ENCODE data around the gene LAMB3. TPM values are rescaled to one million over a fixed set of nuclear protein-coding genes. Genes with fewer than 3 reads are reported as not detected.

The LAMB3 gene
- total RNA-seq, 6 experiments from 2014 or later, result 8.0 to 10.3 (median 9.8) TPM

- Mint-ChIP-seq H3K4me3 (no peak overlapping the region), H3K9me3 (peaks cover 3% of the 10 kb centered on the region; the same call in 1 of the 2 replicates), H3K27me3 (ENCODE audit: insufficient read depth) (peaks cover 9% of the 10 kb centered on the region), H3K27ac (no peak overlapping the region), H3K36me3 (ENCODE audit: low read depth) (peaks cover 5% of the 10 kb centered on the region; the same call in 1 of the 2 replicates), H3K4me1 (ENCODE audit: low read depth) (peaks cover 33% of the 10 kb centered on the region)
- no peak for TF ChIP-seq CTCF (IDR thresholded peaks at IDR 0.05)
- no peak for DNase-seq
Measured at GRCh38 chr1:209672705-209673630, 20.7 kb upstream of the LAMB3 start.

GRCh38 chr1:209670441-209671082 is 18.3 kb upstream of the LAMB3 start:
- Mint-ChIP-seq H3K9me3 (peaks cover 3% of the 10 kb centered on the region; the same call in 1 of the 2 replicates), H3K27me3 (ENCODE audit: insufficient read depth) (peaks cover 3% of the 10 kb centered on the region), H3K4me1 (ENCODE audit: low read depth) (peaks cover 25% of the 10 kb centered on the region), H3K36me3 (ENCODE audit: low read depth) (peaks cover 5% of the 10 kb centered on the region; the same call in 1 of the 2 replicates), H3K27ac (no peak overlapping the region), H3K4me3 (no peak overlapping the region)
- no peak for DNase-seq
- TF ChIP-seq CTCF (IDR thresholded peaks at IDR 0.05), result no peak

GRCh38 chr1:209667708-209668107 is 15.5 kb upstream of the LAMB3 start:
- Mint-ChIP-seq H3K27ac (no peak overlapping the region), H3K9me3 (peaks cover 3% of the 10 kb centered on the region; the same call in 1 of the 2 replicates), H3K27me3 (ENCODE audit: insufficient read depth) (peaks cover 2% of the 10 kb centered on the region), H3K4me1 (ENCODE audit: low read depth) (peaks cover 8% of the 10 kb centered on the region), H3K36me3 (ENCODE audit: low read depth) (peaks cover 5% of the 10 kb centered on the region; the same call in 1 of the 2 replicates), H3K4me3 (no peak overlapping the region)
- TF ChIP-seq CTCF (IDR thresholded peaks at IDR 0.05), result no peak
- no peak for DNase-seq

GRCh38 chr1:209667103-209667502 is 14.9 kb upstream of the LAMB3 start:
- peaks cover 5% of the 10 kb centered on the region; the same call in 1 of the 2 replicates for H3K36me3 Mint-ChIP-seq (ENCODE audit: low read depth)
- H3K4me1 Mint-ChIP-seq (ENCODE audit: low read depth), result peaks cover 9% of the 10 kb centered on the region
- peaks cover 2% of the 10 kb centered on the region for H3K27me3 Mint-ChIP-seq (ENCODE audit: insufficient read depth)
- no peak overlapping the region for H3K27ac Mint-ChIP-seq
- TF ChIP-seq CTCF (IDR thresholded peaks at IDR 0.05), result no peak
- H3K9me3 Mint-ChIP-seq, result peaks cover 3% of the 10 kb centered on the region; the same call in 1 of the 2 replicates
- no peak for DNase-seq
- no peak overlapping the region for H3K4me3 Mint-ChIP-seq

GRCh38 chr1:209662879-209663327 is 10.7 kb upstream of the LAMB3 start:
- DNase-seq, result peak; percentile 25
- Mint-ChIP-seq H3K4me3 (no peak overlapping the region), H3K9me3 (no peaks in the 10 kb centered on the region), H3K27ac (peak overlapping the region; percentile 1; the same call in 1 of the 2 replicates), H3K4me1 (ENCODE audit: low read depth) (peaks cover 30% of the 10 kb centered on the region), H3K36me3 (ENCODE audit: low read depth) (no peaks in the 10 kb centered on the region), H3K27me3 (ENCODE audit: insufficient read depth) (no peaks in the 10 kb centered on the region; the same call in 1 of the 2 replicates)
- TF ChIP-seq CTCF (IDR thresholded peaks at IDR 0.05), result no peak

Measured in HFFc6 (cell line).